ENCODE measurements around the gene DRAM2. TPM values are rescaled to one million over a fixed set of nuclear protein-coding genes. Genes with fewer than 3 reads are reported as not detected.

Gene DRAM2
- total and polyA plus RNA-seq, 2 experiments from 2014 or later, result 64.1 to 82.5 TPM

GRCh38 chr1:111147948-111148347 lies 8.1 kb upstream of the DRAM2 start:
- H3K79me2 ChIP-seq (ENCODE audit: insufficient read depth), result peaks cover 100% of the 10 kb centered on the region
- H3K4me3 ChIP-seq, result no peak overlapping the region
- H3K9ac ChIP-seq, result no peak overlapping the region
- H3K4me2 ChIP-seq (ENCODE audit: unreplicated experiment), result no peak overlapping the region
- no peaks in the 10 kb centered on the region for H3F3A ChIP-seq (ENCODE audit: insufficient read depth)
- in situ Hi-C loops (cut with MboI), result no loop called here
- no peaks in the 10 kb centered on the region for H3K27me3 ChIP-seq (replicated peaks; ENCODE audit: insufficient read depth)
- TF ChIP-seq EZH2 (IDR thresholded peaks at IDR 0.05; ENCODE audit: insufficient read depth, poor library complexity, severe bottlenecking) (no peak), EZH2phosphoT487 (IDR thresholded peaks at IDR 0.05; ENCODE audit: insufficient read depth, low read depth) (no peak)
- no peak overlapping the region for H2AFZ ChIP-seq
- H3K9me3 ChIP-seq (ENCODE audit: low read depth), result no peaks in the 10 kb centered on the region
- WGBS, 2 experiments (ENCODE audit: low coverage in 1 of 2, low lambda C conversion rate in 2 of 2, missing lambda C conversion rate in 2 of 2), result 66 to 70% methylated on average over 3 of the region's 3 CpGs
- H4K20me1 ChIP-seq (ENCODE audit: insufficient read depth), result 0 out of 2 replicates have a peak, but pooled peaks cover 2% of the 10 kb centered on the region
- no peak for DNase-seq
- H3K27ac ChIP-seq, result no peak overlapping the region
- H3K36me3 ChIP-seq (ENCODE audit: low read depth), result peaks cover 35% of the 10 kb centered on the region
- no peaks in the 10 kb centered on the region for H3K9me2 ChIP-seq (ENCODE audit: insufficient read depth)
- H3K4me1 ChIP-seq (ENCODE audit: insufficient read depth), result peaks cover 10% of the 10 kb centered on the region

- Histone ChIP-seq H3K79me2 (ENCODE audit: insufficient read depth) (peaks cover 100% of the 10 kb centered on the region), H4K20me1 (ENCODE audit: insufficient read depth) (no peaks in the 10 kb centered on the region), H3K9ac (no peak overlapping the region), H3K27ac (no peak overlapping the region), H3K4me3 (no peak overlapping the region), H3K4me2 (ENCODE audit: unreplicated experiment) (no peak overlapping the region), H2AFZ (no peak overlapping the region), H3K9me3 (ENCODE audit: low read depth) (no peaks in the 10 kb centered on the region), H3K36me3 (ENCODE audit: low read depth) (peaks cover 29% of the 10 kb centered on the region), H3F3A (ENCODE audit: insufficient read depth) (no peaks in the 10 kb centered on the region), H3K4me1 (ENCODE audit: insufficient read depth) (peaks cover 25% of the 10 kb centered on the region), H3K27me3 (replicated peaks; ENCODE audit: insufficient read depth) (no peaks in the 10 kb centered on the region), H3K9me2 (ENCODE audit: insufficient read depth) (no peaks in the 10 kb centered on the region)
- in situ Hi-C loops (cut with MboI), result no loop called here
- no peak for DNase-seq
- TF ChIP-seq EZH2 (IDR thresholded peaks at IDR 0.05; ENCODE audit: insufficient read depth, poor library complexity, severe bottlenecking), result no peak
- TF ChIP-seq EZH2phosphoT487 (IDR thresholded peaks at IDR 0.05; ENCODE audit: insufficient read depth, low read depth), result no peak
These were observed 6.3 kb upstream of the DRAM2 start for GRCh38 chr1:111145963-111146768.

GRCh38 chr1:111145542-111145941 lies 5.6 kb upstream of the DRAM2 start:
- WGBS, 2 experiments (ENCODE audit: low coverage in 1 of 2, low lambda C conversion rate in 2 of 2, missing lambda C conversion rate in 2 of 2), result 93 to 100% methylated on average over 2 of the region's 2 CpGs
- H3K27me3 ChIP-seq (replicated peaks; ENCODE audit: insufficient read depth), result no peaks in the 10 kb centered on the region
- in situ Hi-C loops (cut with MboI), result no loop called here
- no peak overlapping the region for H3K4me2 ChIP-seq (ENCODE audit: unreplicated experiment)
- no peak overlapping the region for H3K9ac ChIP-seq
- no peak overlapping the region for H2AFZ ChIP-seq
- peaks cover 100% of the 10 kb centered on the region for H3K79me2 ChIP-seq (ENCODE audit: insufficient read depth)
- 0 out of 2 replicates have a peak, but pooled peaks cover 5% of the 10 kb centered on the region for H3F3A ChIP-seq (ENCODE audit: insufficient read depth)
- H3K27ac ChIP-seq, result no peak overlapping the region
- DNase-seq, result no peak
- peaks cover 25% of the 10 kb centered on the region for H3K36me3 ChIP-seq (ENCODE audit: low read depth)
- H3K4me1 ChIP-seq (ENCODE audit: insufficient read depth), result peaks cover 26% of the 10 kb centered on the region
- H3K9me3 ChIP-seq (ENCODE audit: low read depth), result no peaks in the 10 kb centered on the region
- H4K20me1 ChIP-seq (ENCODE audit: insufficient read depth), result no peaks in the 10 kb centered on the region
- H3K4me3 ChIP-seq, result no peak overlapping the region
- no peaks in the 10 kb centered on the region for H3K9me2 ChIP-seq (ENCODE audit: insufficient read depth)
- TF ChIP-seq EZH2 (IDR thresholded peaks at IDR 0.05; ENCODE audit: insufficient read depth, poor library complexity, severe bottlenecking) (no peak), EZH2phosphoT487 (IDR thresholded peaks at IDR 0.05; ENCODE audit: insufficient read depth, low read depth) (no peak)

- no peak overlapping the region for H2AFZ ChIP-seq
- DNase-seq, result no peak
- H4K20me1 ChIP-seq (ENCODE audit: insufficient read depth), result no peaks in the 10 kb centered on the region
- H3K4me3 ChIP-seq, result no peak overlapping the region; the same call in 1 of the 2 replicates
- peaks cover 36% of the 10 kb centered on the region for H3K4me1 ChIP-seq (ENCODE audit: insufficient read depth)
- peaks cover 10% of the 10 kb centered on the region; the same call in 1 of the 2 replicates for H3F3A ChIP-seq (ENCODE audit: insufficient read depth)
- H3K9me3 ChIP-seq (ENCODE audit: low read depth), result no peaks in the 10 kb centered on the region
- peak overlapping the region; percentile 98 for H3K4me2 ChIP-seq (ENCODE audit: unreplicated experiment)
- H3K27me3 ChIP-seq (replicated peaks; ENCODE audit: insufficient read depth), result no peaks in the 10 kb centered on the region
- 77 to 83% methylated on average over 5 of the region's 5 CpGs for WGBS, 2 experiments (ENCODE audit: low coverage in 1 of 2, low lambda C conversion rate in 2 of 2, missing lambda C conversion rate in 2 of 2)
- H3K9me2 ChIP-seq (ENCODE audit: insufficient read depth), result no peaks in the 10 kb centered on the region
- H3K79me2 ChIP-seq (ENCODE audit: insufficient read depth), result peaks cover 97% of the 10 kb centered on the region
- H3K36me3 ChIP-seq (ENCODE audit: low read depth), result peaks cover 1% of the 10 kb centered on the region; the same call in 1 of the 2 replicates
- H3K9ac ChIP-seq, result 0 out of 2 replicates have a peak overlapping the region, but pooled peaks have one; percentile 2
- H3K27ac ChIP-seq, result no peak overlapping the region
- in situ Hi-C loops (cut with MboI), result no loop called here
- TF ChIP-seq EZH2phosphoT487 (IDR thresholded peaks at IDR 0.05; ENCODE audit: insufficient read depth, low read depth) (no peak), EZH2 (IDR thresholded peaks at IDR 0.05; ENCODE audit: insufficient read depth, poor library complexity, severe bottlenecking) (no peak)
These were observed 2.6 kb upstream of the DRAM2 start for GRCh38 chr1:111142356-111142975.
